GM18507 (cell line): ENCODE results near the gene ODAD4.

Source experiments
- DNase-seq: peaks from one replicate; pipeline ENCODE4 v3.0.0; 2011; ENCODE audit warnings: low read depth; ENCODE audit not compliant: insufficient read length; ENCODE audit errors: extremely low spot score
- FAIRE-seq: peaks from 2 replicates; lab custom pipeline; 2011; peaks lifted over from hg19 to GRCh38; lab: Jason Lieb, UNC

Gene ODAD4, protein sequence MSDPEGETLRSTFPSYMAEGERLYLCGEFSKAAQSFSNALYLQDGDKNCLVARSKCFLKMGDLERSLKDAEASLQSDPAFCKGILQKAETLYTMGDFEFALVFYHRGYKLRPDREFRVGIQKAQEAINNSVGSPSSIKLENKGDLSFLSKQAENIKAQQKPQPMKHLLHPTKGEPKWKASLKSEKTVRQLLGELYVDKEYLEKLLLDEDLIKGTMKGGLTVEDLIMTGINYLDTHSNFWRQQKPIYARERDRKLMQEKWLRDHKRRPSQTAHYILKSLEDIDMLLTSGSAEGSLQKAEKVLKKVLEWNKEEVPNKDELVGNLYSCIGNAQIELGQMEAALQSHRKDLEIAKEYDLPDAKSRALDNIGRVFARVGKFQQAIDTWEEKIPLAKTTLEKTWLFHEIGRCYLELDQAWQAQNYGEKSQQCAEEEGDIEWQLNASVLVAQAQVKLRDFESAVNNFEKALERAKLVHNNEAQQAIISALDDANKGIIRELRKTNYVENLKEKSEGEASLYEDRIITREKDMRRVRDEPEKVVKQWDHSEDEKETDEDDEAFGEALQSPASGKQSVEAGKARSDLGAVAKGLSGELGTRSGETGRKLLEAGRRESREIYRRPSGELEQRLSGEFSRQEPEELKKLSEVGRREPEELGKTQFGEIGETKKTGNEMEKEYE

DNA sequence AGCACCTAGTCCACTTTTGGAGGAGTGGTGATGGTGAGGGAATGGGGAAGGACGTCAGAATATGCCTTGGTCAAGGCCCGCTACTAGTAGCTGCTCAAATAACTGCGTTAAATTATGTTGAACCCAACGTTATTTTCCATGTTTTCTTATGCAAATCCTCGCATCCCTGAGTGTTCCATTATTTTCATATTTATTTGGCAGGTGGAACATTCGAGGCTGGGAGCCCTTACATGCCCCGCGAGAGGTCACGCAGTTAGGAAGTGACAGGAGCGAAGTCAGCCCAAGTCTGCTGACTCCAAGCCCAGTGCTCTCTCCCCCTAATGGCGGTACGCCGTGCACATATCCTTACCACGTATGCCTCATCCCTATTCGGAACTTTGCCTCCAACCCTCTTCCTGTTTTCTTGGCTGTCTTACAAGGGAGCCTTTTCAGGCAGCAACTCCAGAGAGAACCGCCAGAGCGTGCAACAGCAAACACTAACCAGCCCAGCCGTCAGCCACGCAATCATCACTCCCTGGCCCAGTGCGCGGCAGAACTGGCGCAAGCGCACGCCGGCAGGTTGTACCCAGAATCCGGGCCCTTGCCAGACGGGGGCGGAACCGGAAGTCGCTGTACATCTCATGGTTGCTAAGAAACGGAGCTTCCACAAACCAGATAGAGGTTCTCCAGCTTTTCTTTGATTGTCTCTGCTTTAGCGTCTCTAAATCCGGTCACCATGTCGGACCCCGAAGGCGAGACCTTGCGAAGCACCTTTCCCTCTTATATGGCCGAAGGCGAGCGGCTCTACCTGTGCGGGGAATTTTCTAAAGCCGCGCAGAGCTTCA lies at the start of gene ODAD4:
TSS of gene ODAD4 (plus strand) at position 609 of the 824 bp plus-strand sequence. CDS start at position 716, 107 bp downstream.
- DNase-seq (peak; percentile 90), FAIRE-seq (peak; percentile 91)

DNA sequence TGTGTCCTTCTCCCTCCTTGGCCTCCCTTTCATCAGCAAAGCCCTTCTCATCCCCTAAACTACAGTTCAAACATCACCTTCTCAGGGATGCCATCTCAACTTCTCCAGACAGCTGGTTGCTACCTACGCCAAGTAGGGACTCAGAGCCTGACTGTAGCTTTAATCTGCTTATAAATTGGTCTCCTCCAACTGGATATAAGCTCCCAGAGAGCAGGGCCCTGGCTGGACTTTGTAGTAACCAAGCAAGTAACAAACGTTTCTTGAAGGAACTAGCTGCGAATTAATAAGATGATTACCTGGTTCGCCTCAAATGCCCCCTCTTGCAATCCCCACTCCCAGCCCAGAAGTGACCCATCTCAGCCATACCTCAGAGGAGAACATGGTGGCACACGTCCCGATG lies 47.7 kb upstream of the ODAD4 start:
- FAIRE-seq (no peak), DNase-seq (no peak)

DNA sequence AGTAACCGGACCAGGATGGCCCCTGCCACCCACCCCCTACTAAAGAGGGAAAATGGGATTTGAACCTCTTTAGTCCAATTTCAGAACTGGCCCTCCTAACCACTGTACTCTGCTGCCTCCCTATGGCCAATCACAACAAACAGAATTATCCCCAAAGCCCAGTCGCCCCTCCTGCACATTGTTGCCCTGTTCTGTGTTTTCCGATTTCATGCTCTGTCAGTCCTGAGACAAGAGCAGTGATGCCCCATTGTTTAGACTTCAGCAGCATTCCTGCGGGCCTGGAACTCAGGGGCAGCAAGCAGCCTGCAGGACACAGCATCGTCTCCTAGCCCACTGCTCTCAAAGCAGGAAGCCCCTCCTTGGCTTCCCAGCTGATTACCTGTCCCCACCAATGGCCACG lies 44.7 kb upstream of the ODAD4 start:
- FAIRE-seq (no peak), DNase-seq (no peak)

DNA sequence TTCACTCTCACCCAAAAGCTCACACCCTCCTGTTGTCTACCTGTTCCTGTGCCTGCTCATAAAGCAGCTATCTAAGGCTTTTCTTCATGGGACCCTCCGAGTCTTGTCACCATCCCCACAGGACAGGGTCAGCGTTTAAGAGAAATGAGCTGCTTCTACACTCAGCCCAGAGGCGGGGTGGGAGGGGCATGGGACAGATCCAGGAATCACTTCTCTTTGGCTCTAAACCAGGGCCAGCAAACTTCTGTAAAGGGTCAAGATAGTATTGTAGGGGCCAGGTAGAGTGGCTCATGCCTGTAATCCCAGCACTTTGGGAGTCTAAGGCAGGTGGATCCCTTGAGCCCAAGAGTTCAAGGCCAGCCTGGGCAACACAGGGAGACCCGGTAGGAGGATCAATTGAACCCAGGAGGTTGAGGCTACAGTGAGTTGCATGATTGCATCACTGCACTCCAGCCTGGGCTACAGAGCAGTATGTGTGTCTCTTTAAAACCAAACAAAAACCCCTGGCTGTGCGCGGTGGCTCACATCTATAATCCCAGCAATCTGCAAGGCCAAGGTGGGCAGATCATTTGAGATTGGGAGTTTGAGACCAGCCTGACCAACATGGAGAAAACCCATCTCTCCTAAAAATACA lies 42.0 kb upstream of the ODAD4 start:
- no peak for FAIRE-seq
- no peak for DNase-seq

DNA sequence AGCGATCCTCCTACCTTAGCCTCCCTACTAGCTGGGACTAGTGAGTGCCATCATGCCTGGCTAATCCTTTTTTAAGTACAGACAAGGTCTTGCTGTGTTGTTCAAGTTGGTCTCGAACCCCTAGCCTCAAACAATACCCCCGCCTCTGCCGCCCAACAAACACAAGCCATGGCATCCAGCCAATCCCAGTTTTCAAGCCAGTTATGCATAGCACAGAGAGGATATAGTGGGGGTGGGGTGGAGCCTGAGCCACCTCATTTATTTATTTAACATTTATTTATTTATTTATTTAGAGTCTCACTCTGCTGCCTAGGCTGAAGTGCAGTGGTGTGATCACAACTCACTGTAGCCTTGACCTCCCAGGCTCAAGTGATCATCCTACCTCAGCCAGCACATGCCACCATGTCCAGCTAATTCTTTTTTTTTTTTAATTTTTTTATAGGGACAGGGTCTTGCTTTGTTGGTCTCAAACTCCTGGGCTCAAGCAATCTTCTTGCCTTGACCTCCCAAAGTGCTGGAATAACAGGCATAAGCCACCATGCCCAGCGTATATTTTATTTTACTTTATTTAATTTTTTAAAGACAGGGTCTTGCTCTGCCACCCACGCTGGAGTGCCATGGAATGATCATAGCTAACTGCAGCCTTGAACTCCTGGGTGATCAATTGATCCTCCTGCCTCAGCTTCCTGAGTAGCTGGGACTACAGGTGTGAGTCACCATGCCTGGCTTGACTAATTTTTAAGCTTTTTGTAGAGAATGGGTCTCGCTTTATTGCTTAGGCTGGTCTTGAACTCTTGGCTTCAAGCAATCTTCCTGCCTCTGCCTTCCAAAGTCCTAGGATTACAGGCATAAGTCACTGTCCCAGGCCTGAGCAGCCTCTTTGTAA lies 39.0 kb upstream of the ODAD4 start:
- no peak for FAIRE-seq
- DNase-seq: no peak

DNA sequence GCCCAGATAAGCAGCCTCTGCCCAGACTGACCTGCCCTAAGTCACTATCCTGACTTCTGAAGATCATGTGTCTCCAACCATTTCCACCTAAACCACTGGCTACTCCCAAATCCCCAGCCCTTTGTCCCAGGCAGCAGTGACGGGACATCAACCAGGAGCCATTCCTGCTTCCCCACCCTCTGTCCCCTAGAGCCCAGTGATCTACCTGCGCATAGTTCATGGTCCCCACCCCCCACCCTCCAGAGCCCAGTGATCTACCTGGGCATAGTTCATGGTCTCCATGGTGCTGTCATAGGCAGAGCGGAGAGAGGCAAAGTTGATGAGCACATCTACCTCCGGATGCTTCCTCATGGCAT lies 38.4 kb upstream of the ODAD4 start:
- FAIRE-seq: no peak
- no peak for DNase-seq

DNA sequence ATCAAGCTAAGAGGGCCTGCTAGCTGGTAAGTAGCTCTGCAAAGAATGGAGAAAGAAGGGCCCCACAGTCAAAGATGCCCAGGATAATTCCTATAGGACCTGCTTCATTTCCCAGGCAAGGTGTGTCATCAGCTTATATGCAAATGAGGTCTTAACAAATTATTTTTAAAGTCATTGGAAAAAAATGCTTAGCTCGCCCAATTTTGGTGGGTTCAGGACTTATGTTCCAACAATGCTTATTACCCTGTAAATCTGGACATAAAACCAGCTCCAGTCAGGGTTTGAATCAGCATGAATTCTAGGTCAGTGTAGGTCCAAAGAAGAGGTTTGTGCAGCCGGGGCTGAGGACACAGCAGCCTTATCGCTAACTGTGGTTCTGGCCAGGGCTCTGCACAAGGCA lies 37.0 kb upstream of the ODAD4 start:
- no peak for DNase-seq
- FAIRE-seq: no peak

DNA sequence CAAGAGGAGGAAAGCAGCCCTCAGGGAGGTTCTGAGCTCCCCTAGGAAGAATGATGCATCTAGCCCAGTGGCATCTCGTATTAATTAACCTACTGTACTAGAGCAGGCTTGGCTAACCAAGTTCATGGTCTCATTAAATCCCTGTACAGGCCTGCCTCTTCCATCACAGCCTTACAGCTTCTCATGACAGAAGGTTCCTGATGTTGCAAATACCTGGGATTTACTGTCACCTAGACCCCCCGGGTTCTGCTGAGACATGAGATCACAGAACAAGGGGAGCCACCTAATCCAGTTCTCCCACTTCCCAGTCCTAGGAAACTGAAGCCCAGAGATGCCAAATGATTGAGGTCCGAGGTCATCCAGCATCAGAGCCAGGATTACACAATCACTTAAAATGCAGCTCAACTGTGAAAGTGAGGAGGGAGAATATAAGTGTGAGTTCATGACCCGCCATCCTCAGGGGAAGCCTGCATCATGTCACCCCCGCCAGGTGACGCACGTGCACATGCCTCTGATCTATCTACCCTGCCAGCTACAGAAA lies 35.6 kb upstream of the ODAD4 start:
- FAIRE-seq (no peak), DNase-seq (no peak)

DNA sequence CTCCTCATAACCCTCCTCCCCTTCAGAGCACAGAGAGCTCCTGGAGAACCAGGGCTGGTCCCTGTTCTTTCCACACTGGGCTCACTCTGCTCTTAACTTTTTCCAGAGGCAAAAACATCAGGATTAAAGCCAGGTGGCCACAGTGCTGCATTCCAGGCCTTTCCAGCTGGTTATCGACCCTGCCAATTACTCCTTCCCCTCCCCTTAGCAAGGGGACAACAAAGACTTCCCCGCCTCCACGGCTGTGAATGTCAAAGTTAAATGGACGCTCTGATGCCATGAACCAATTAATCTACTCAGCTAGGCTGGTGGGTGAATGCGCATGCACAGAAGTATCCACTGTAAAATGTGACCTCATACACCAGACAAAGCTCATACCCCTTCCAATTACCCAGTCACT lies 34.8 kb upstream of the ODAD4 start:
- FAIRE-seq (no peak), DNase-seq (no peak)

DNA sequence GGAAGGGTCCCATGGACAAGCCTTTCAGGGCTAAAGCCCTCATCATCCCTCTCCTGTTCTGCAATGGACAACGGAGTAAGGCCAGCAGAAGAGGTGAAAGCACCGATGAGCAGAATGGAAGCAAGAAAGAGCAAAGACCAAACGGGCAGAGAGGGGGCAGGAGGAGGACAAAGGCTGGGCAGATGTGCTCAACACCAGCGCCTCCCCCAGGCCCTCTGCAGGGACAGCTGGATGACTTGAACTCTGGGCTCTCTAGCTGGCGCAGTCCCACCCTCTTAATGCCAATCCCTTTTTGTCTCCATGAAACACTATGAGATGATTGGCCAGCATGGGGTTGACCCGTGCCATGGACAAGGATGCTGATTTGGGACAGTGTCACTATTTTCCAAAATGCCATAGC lies 33.7 kb upstream of the ODAD4 start:
- FAIRE-seq (no peak), DNase-seq (no peak)

DNA sequence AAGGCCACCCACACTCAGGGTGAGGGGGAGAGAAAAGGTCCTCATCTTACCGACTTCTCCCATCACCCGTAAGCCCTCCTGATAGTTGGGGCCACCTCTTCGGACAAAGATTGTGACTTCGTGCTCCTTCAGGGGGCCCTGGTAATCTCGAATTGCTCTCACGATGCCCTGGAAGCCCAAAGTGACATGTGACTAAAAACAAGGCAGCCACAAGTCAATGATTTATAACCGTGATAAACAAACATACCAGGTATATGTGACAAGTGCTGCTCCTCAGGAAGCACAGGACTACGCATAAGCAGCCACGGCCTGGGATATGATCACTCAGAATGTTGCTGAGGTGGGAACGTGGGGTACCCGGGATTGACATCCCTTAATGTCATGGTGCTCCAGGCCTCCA lies 28.8 kb upstream of the ODAD4 start:
- DNase-seq (no peak), FAIRE-seq (no peak)

DNA sequence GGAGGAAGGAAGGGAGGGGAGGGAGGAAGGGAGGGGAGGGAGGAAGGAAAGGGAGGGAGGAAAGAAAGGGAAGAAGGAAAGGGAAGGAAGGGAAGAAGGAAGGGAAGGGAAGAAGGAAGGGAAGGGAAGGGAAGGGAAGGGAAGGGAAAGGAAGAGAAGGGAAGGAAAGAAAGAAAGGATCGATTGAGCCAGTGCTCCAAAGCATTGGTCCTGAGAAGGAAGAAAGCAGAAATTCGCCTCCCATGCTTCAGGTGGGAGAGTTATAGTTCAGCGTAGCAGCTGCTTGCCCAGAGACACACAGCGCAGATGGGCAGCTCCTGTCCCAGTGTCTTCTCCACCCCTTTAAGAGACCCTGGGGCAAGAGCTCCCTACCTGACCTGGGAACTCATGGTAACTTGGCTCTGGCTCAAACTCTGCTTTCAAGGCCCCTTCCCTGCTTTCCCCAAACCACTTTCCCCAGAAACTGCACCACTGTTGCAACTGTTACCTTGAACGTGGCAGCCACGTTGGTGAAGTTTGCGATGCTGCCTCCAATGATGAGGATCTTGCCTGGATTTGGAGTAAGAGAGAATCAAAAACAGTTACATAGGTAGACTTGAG lies 26.1 kb upstream of the ODAD4 start:
- DNase-seq (no peak), FAIRE-seq (no peak)

DNA sequence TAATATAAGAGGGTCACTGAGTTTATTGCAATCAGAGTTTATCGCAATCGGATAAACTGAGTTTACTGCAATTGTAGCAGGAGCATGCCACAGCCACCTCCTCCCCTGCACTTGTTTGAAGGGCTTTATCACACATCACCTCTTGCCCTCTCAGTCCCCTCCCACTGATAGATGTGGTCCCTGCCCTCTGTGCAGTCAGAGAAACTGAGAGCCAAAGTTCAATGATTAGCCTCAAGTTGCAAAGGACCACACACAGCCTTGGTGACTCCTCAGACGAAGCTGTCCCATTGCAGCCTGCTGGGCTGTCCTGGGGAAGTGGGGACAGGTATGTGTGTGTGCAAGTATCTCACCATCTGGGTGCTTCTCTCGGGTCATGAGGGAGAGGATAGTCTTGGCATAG lies 25.2 kb upstream of the ODAD4 start:
- FAIRE-seq (no peak), DNase-seq (no peak)

DNA sequence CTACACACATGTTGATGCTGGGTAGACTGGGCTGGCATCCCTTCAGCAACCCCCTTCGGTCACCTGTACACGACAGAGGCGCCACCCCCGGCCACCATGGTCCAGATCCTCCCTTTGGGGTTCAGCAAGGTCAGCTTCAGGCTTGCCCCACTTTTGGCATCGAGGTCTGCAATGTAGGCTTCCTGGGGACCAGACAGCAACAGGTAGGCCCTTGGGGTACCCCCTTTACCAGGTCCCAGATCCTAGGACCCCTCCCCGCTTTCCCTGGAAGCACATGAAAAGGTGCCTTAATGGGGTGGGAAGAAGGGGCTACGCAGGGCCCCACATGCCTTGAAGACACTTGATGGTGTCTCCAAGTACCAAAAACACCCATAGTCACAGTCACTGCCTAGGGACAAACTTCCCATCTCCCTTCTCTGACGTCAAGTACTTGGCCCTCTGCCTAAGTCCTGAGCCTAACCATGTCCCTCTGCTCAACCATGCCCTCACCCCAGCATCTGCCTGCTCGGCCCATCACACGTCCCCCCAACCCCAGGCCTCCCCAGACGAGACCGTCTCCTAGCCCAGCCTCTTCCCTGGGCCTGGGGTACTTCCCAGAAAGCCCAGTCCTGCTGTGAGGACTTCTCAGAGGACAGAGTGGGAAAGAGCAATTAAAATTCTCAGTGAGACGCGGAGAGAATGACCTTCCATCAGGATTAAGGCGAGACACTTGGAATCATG lies 23.8 kb upstream of the ODAD4 start:
- FAIRE-seq: no peak
- no peak for DNase-seq

DNA sequence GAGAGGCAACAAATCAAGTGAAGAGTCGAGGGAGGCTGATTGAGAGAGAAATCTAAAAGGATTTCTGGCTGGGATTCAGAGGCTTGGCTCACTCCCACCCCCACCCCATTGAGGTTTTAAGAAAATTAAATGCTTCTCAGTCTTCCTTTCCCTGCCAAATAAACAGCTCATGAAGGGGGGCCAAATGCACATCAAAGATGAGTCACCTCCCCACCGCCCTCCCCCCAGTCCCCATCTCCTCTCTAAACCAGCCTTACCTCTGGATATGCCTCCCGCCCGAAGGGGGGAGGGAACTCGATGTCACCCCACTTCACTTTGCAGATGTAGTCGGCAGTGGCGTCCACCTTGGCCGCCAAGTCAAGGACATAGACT lies 23.2 kb upstream of the ODAD4 start:
- no peak for DNase-seq

DNA sequence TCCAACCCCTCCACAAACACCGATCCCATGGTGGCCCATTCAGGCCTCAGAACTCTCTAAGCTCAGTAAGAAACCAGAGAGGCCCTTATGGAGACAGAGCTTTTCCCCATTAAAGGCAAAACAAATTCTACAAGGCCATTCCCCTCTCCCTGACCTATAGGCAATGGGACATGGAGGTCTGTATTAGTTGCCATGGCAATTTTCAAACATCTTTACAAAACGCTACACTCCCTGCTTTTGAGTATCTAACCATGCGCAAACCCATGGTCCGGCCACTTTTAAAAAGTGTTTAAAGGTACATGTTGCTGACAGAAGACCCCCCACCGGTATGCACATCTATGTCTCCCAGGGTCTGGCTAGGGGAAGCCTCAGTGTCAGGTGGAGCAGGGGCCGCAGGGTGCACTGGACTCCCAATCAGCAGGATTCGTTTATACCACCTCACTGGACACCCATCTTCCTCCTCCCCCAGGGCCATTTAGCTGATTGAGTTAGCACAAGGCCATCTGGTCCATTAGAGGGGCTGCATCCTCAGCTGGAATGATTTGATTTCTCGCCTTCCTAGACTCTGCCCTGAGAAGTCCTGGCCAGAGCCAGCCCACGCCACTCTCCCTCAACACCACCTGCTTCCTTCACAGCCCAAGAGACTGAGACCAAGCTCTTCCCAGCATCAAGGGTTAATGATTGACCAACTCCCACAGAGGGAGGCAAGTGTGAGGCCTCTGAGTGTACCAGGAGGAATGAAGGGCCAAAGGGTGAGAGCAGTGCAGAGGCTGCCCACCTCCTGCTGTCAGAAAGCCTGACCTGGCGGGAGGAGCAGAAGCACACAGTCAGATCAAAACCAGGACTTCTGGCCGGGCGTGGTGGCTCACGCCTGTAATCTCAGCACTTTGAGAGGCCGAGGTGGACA lies 22.5 kb upstream of the ODAD4 start:
- no peak for FAIRE-seq
- DNase-seq: no peak

More for the DNA sequence above, 23.2 kb upstream of the ODAD4 start:
- no peak for FAIRE-seq

DNA sequence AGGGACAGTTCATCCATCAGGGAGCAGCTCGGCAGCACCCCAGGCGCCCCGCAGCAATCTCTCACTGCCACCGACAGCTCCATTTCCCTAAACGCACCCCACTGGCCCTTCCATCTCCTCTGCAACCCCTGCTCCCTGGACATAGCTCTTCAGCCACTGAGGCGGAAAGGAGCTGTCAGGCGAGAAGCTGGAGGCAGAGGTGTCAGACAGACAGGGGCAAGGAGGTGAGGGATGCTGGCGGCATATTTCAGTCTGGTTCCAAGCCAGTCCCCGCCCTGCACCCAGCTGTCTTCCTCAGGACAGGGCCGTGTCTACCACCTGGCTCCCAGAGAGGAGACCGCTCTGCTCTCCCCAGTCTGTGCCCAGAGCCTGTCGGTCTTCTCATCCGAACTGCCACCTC lies 21.3 kb upstream of the ODAD4 start:
- FAIRE-seq: no peak
- DNase-seq: no peak
